ENCODE measurements around the gene PCDHGB4.
"Not testable (repeated sequence)": the region's sequence is repeated elsewhere in the genome, so short reads cannot be mapped to it uniquely, and the experiment has no call there.

The PCDHGB4 gene

DNA sequence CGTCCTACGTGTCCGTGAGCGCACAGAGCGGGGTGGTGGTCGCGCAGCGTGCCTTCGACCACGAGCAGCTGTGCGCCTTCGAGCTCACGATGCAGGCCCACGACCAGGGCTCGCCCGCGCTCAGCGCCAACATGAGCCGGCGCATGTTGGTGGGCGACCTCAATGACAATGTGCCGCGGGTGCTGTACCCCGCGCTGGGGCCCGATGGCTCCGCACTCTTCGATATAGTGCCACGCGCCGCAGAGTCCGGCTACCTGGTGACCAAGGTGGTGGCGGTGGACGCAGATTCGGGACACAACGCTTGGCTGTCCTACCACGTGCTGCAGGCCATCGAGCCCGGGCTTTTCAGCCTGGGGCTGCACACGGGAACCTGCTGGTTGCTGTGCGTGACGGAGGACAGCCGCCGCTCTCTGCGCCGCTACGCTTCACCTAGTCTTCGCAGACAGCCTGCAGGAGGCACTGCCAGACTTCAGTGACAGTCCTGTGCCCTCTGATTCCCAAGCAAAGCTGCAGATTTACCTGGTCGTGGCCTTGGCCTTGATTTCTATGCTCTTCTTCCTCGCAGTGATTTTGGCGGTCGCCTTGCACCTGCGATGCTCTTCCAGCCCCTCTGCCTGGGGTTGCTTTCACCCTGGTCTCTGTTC is 40.4 kb downstream of the PCDHGB4 start:
- no peak for DNase-seq (ENCODE audit: low read depth, low spot score)

DNA sequence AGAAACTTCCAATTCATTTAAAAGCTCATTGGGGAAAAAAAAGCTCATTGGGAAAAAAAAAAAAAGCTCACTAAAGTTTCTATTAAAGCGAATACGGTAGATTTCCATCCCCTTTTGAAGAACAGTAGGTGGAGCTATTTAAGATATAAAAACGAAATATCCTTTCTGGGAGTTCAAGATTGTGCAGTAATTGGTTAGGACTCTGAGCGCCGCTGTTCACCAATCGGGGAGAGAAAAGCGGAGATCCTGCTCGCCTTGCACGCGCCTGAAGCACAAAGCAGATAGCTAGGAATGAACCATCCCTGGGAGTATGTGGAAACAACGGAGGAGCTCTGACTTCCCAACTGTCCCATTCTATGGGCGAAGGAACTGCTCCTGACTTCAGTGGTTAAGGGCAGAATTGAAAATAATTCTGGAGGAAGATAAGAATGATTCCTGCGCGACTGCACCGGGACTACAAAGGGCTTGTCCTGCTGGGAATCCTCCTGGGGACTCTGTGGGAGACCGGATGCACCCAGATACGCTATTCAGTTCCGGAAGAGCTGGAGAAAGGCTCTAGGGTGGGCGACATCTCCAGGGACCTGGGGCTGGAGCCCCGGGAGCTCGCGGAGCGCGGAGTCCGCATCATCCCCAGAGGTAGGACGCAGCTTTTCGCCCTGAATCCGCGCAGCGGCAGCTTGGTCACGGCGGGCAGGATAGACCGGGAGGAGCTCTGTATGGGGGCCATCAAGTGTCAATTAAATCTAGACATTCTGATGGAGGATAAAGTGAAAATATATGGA is 43.0 kb downstream of the PCDHGB4 start, which contains the start of gene PCDHGA12:
Gene PCDHGA12 (plus strand): TSS at position 176 of the 782 bp plus-strand sequence. CDS start 253 bp downstream, at position 429.
- DNase-seq (ENCODE audit: low read depth, low spot score): peak; percentile 62

DNA sequence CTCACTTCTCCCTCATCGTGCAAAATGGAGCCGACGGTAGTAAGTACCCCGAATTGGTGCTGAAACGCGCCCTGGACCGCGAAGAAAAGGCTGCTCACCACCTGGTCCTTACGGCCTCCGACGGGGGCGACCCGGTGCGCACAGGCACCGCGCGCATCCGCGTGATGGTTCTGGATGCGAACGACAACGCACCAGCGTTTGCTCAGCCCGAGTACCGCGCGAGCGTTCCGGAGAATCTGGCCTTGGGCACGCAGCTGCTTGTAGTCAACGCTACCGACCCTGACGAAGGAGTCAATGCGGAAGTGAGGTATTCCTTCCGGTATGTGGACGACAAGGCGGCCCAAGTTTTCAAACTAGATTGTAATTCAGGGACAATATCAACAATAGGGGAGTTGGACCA is 43.8 kb downstream of the PCDHGB4 start:
- no peak for DNase-seq (ENCODE audit: low read depth, low spot score)

DNA sequence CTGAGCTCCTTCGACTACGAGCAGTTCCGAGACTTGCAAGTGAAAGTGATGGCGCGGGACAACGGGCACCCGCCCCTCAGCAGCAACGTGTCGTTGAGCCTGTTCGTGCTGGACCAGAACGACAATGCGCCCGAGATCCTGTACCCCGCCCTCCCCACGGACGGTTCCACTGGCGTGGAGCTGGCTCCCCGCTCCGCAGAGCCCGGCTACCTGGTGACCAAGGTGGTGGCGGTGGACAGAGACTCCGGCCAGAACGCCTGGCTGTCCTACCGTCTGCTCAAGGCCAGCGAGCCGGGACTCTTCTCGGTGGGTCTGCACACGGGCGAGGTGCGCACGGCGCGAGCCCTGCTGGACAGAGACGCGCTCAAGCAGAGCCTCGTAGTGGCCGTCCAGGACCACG is 44.8 kb downstream of the PCDHGB4 start:
- not testable (repeated sequence) for DNase-seq (ENCODE audit: low read depth, low spot score)

DNA sequence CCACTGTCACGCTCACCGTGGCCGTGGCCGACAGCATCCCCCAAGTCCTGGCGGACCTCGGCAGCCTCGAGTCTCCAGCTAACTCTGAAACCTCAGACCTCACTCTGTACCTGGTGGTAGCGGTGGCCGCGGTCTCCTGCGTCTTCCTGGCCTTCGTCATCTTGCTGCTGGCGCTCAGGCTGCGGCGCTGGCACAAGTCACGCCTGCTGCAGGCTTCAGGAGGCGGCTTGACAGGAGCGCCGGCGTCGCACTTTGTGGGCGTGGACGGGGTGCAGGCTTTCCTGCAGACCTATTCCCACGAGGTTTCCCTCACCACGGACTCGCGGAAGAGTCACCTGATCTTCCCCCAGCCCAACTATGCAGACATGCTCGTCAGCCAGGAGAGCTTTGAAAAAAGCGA is 45.2 kb downstream of the PCDHGB4 start:
- not testable (repeated sequence) for DNase-seq (ENCODE audit: low read depth, low spot score)

DNA sequence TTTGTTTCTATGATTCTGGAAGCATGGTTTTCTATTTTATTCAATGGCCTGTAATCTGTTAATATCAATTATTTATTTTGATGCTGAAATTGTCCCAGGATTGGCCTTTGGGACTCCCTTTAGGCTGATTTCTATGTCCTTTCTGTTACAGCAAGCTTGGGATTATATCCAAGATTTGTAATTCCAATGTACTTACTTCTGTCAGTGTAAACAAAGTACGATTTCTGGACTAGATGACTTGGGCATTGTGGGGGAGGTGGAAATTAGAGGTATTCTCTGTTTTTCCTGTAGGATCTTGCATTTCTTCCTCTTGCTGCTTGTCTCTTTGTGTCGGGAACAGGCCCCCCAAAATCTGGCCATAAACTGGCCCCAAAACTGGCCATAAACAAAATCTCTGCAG is 46.5 kb downstream of the PCDHGB4 start:
- DNase-seq (ENCODE audit: low read depth, low spot score): no peak

DNA sequence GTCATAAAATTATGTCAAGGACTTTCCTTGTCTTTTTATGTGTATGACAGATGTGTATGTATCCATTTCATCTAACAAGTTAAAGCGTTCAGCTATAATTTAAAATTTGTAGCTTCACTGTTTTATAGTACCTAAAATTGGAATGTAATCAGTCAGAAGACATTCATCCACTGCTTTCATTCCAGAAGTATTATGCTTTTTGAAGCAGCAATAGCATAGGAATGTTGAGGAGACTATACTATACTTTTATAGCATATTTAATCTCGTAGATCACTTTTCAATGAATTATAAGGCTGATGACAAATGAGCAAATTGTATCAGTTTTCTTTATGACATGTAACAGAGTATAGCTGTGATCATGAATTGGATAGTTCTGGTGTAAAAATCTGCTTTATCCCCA is 49.7 kb downstream of the PCDHGB4 start:
- no peak for DNase-seq (ENCODE audit: low read depth, low spot score)

DNA sequence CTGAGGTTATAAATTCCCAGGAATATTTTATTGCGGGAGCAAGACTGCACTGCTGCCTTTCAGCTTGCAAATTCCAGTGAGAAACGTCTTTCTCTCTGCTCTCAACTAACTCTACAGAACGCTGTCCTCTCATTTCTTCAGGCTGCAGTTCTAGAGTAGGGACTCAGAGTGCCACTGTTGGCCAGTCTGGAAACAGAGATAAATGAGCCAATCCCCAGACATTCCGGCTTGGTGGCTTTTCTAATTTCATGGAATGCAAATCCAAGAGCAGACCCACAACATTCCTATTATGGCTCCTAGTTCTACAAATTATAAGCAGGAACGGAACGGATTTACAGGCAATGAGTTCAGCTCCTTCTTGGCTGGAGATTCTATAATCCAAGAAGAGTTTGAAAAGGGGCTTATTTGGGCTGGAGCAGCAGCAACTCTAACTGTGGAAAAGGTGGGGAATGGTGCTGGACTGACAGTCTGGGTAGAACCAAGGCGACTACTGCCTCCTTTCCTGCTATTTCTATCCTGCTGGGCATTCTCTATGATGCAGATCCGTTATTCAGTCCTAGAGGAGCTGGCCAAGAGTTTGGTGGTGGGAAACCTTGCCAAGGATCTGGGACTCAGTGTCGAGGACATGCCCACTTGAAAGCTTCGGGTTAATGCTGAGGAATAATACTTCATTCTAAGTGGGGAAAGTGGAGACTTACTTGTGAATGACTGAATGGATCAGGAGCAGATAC is 52.1 kb downstream of the PCDHGB4 start:
- peak; percentile 45 for DNase-seq (ENCODE audit: low read depth, low spot score)

Measured in astrocyte of the hippocampus (primary cell).